ENCODE data around the gene KRTAP1-1. TPM values are rescaled to one million over a fixed set of nuclear protein-coding genes. Genes with fewer than 3 reads are reported as not detected.
"Not testable (repeated sequence)": the region's sequence is repeated elsewhere in the genome, so short reads cannot be mapped to it uniquely, and the experiment has no call there.

KRTAP1-1 gene
- total RNA-seq = not detected in 2 replicates

GRCh38 chr17:41040783-41041571, at the start of gene KRTAP1-1:
TSS of gene KRTAP1-1 (minus strand) at chr17:41041450. CDS start at chr17:41041397, 53 bp downstream.
- not testable (repeated sequence) for DNase-seq (ENCODE audit: low read depth); H3K4me3 ChIP-seq (ENCODE audit: low read depth, low read length)
- TF ChIP-seq CTCF (conservative IDR thresholded peaks at IDR 0.05; ENCODE audit: low read depth, low read length) = peak; percentile 14

GRCh38 chr17:41088760-41089352, 47.6 kb upstream of the KRTAP1-1 start:
- not testable (repeated sequence) for DNase-seq (ENCODE audit: low read depth); H3K4me3 ChIP-seq (ENCODE audit: low read depth, low read length)

- not testable (repeated sequence) for DNase-seq (ENCODE audit: low read depth); H3K4me3 ChIP-seq (ENCODE audit: low read depth, low read length)
Observed at GRCh38 chr17:41084100-41084856, 43.0 kb upstream of the KRTAP1-1 start, which contains the start of gene KRTAP4-7. TSS of gene KRTAP4-7 (plus strand) at chr17:41084150. CDS start at chr17:41084207, 57 bp downstream.

- not testable (repeated sequence) for DNase-seq (ENCODE audit: low read depth); H3K4me3 ChIP-seq (ENCODE audit: low read depth, low read length)
Observed at GRCh38 chr17:41083427-41083826, 42.2 kb upstream of the KRTAP1-1 start.

- no peak for TF ChIP-seq CTCF (conservative IDR thresholded peaks at IDR 0.05; ENCODE audit: low read depth, low read length)
- DNase-seq (ENCODE audit: low read depth) = no peak
- no peak overlapping the region for H3K4me3 ChIP-seq (ENCODE audit: low read depth, low read length)
Observed at GRCh38 chr17:41082626-41083025, 41.4 kb upstream of the KRTAP1-1 start.

- TF ChIP-seq CTCF (conservative IDR thresholded peaks at IDR 0.05; ENCODE audit: low read depth, low read length) = no peak
- no peak for DNase-seq (ENCODE audit: low read depth)
- H3K4me3 ChIP-seq (ENCODE audit: low read depth, low read length) = no peak overlapping the region
Observed at GRCh38 chr17:41076788-41077187, 35.5 kb upstream of the KRTAP1-1 start.

GRCh38 chr17:41073676-41074075, 32.4 kb upstream of the KRTAP1-1 start:
- no peak overlapping the region for H3K4me3 ChIP-seq (ENCODE audit: low read depth, low read length)
- no peak for TF ChIP-seq CTCF (conservative IDR thresholded peaks at IDR 0.05; ENCODE audit: low read depth, low read length)
- DNase-seq (ENCODE audit: low read depth) = no peak

GRCh38 chr17:41071606-41072360, 30.5 kb upstream of the KRTAP1-1 start:
- no peak for DNase-seq (ENCODE audit: low read depth)
- TF ChIP-seq CTCF (conservative IDR thresholded peaks at IDR 0.05; ENCODE audit: low read depth, low read length) = no peak
- H3K4me3 ChIP-seq (ENCODE audit: low read depth, low read length) = no peak overlapping the region
